HG02885 (cell line): ENCODE data around the gene GAGE1.
"Not testable (repeated sequence)": the region's sequence is repeated elsewhere in the genome, so short reads cannot be mapped to it uniquely, and the experiment has no call there.

Experiments used
- ATAC-seq: cut with Tn5 transposase; IDR thresholded peaks from one replicate; pipeline ENCODE4 v1.9.1; 2021; ENCODE audit warnings: mild to moderate bottlenecking; ENCODE audit not compliant: unreplicated experiment, poor library complexity

The GAGE1 gene

GRCh38 chrX:49598720-49599119 is at the start of gene GAGE1:
GAGE1 (plus strand) TSS chrX:49599020; CDS start chrX:49600175, 1,155 bp downstream.
- not testable (repeated sequence) for ATAC-seq

- not testable (repeated sequence) for ATAC-seq
These were observed 47.8 kb upstream of the GAGE1 start, which contains the start of gene GAGE12E for GRCh38 chrX:49550989-49551388. GAGE12E (plus strand) TSS chrX:49551289; CDS start chrX:49552444, 1,155 bp downstream.

- not testable (repeated sequence) for ATAC-seq
These were observed 38.3 kb upstream of the GAGE1 start, which contains the start of gene GAGE12F for GRCh38 chrX:49560542-49560941. GAGE12F (plus strand) TSS chrX:49560842; CDS start chrX:49561997, 1,155 bp downstream.

GRCh38 chrX:49568728-49569127 is 30.1 kb upstream of the GAGE1 start:
- not testable (repeated sequence) for ATAC-seq

DNA sequence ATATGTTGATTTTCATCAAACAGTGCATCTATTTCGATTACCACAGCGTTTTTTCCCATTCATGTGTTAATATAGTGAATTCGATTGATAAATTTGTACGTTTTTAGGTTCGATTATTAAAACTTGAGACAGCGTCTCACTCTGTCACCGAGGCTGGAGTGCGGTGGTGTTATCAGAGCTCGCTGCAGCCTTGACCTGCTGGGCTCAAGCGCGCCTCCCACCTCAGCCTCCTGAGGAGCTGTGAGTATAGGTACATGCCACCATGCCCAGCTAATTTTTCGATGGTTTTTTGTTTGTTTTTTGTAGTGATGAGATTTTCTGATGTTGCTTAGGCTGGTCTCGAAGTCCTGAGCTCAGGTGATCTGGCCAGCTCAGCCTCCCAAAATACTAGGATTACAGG is 29.7 kb upstream of the GAGE1 start:
- not testable (repeated sequence) for ATAC-seq

DNA sequence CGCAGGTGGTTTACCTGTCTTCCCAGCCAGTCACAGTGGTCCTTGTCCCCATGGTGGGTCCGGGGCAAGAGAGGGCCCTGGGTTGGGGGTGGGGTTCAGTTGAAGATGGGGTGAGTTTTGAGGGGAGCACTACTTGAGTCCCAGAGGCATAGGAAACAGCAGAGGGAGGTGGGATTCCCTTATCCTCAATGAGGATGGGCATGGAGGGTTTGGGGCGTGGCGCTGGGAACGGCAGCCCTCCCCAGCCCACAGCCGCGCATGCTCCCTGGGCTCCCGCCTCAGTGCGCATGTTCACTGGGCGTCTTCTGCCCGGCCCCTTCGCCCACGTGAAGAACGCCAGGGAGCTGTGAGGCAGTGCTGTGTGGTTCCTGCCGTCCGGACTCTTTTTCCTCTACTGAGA is 28.7 kb upstream of the GAGE1 start, which contains the start of gene GAGE12G:
GAGE12G (plus strand) TSS at position 301 of the 400 bp plus-strand sequence. CDS start 1,155 bp downstream, outside the sequence.
- not testable (repeated sequence) for ATAC-seq

DNA sequence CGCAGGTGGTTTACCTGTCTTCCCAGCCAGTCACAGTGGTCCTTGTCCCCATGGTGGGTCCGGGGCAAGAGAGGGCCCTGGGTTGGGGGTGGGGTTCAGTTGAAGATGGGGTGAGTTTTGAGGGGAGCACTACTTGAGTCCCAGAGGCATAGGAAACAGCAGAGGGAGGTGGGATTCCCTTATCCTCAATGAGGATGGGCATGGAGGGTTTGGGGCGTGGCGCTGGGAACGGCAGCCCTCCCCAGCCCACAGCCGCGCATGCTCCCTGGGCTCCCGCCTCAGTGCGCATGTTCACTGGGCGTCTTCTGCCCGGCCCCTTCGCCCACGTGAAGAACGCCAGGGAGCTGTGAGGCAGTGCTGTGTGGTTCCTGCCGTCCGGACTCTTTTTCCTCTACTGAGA is 19.2 kb upstream of the GAGE1 start, which contains the start of gene GAGE12H:
GAGE12H (plus strand) TSS at position 301 of the 400 bp plus-strand sequence. CDS start 1,155 bp downstream, outside the sequence.
- ATAC-seq: not testable (repeated sequence)

DNA sequence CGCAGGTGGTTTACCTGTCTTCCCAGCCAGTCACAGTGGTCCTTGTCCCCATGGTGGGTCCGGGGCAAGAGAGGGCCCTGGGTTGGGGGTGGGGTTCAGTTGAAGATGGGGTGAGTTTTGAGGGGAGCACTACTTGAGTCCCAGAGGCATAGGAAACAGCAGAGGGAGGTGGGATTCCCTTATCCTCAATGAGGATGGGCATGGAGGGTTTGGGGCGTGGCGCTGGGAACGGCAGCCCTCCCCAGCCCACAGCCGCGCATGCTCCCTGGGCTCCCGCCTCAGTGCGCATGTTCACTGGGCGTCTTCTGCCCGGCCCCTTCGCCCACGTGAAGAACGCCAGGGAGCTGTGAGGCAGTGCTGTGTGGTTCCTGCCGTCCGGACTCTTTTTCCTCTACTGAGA is 9.6 kb upstream of the GAGE1 start, which contains the start of gene GAGE2A:
GAGE2A (plus strand) TSS at position 301 of the 400 bp plus-strand sequence. CDS start 1,155 bp downstream, outside the sequence.
- ATAC-seq: not testable (repeated sequence)

DNA sequence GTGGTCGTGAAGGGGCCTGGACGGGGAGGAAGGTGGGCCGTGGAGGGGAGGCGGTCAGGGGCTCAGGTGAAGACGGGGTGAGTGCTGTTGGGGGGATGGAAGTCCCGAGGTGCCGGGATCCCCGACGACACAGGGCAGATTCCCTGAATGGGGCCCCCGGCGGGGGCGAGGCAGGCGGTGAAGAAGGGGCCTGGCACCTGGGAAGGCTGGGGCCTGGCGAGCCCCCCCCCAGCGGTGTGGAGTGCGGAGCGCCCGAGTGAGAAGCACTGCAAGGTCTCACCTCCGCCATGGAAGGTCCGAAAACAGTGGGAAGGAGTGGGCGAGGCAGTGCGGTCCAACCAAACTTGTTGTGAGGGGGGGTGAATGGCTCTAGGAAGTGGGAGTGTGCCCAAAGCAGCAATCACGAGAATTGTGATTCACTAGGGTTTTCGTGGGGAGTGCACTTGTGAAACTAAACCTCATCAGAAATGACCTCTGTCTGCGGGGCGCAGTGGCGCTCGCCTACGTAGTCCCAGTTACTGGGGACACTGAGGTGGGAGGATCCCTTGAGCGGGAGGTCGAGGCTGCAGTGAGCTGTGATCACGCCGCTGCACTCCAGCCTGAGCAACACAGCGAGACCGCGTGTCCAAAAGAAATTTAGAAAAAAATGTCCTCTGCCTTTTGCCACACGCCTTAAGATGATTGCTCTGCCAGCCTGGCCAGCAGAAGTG is 8.9 kb upstream of the GAGE1 start:
- not testable (repeated sequence) for ATAC-seq

GRCh38 chrX:49590488-49590887 is 8.3 kb upstream of the GAGE1 start:
- ATAC-seq: not testable (repeated sequence)

DNA sequence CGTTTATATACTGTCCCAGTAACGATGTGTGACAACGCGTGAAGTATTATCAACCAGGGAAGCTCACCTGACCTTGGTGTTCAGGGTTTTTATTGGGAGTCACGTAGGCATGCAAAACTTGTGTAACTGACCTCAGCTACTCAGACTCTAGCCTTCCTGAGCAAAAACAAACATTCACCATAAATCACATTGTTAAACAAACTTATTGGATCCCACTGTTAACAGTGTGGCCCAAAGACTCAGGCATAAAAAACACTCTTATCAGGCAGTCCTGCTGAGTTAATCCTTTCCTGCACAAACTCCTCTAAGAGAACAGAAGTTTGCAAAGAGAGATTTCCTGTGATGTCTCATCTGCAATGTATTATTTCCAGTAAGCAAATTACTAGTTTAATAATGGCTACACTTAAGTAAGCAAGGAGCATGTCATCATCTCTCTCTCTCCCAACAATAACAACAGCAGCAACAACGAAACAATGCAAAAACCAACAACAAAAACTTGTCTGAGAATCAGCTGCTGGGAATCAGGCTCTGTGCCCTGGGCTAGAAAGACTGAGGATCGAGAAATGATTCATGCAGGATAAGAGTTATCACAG is 12.0 kb downstream of the GAGE1 start:
- ATAC-seq: no peak

DNA sequence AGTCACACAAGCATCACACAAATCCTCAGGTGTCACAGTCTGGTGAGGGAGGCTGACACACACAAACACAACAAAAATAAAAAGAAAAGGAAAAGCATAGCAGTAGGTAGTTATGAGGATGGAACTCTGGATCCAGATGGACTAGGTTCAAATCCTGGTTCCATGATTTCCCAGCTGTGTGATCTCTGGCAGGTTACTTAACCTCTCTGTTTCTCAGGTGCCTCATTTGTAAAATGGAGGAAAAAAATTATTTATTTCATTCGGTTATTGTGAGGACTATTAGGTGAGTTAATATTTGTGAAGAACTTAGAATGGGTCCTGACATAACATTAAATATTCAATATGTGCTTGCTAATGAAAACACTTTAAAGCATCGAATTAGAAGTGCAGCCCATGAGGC is 19.8 kb downstream of the GAGE1 start:
- no peak for ATAC-seq

- no peak for ATAC-seq
These were observed 28.4 kb downstream of the GAGE1 start for GRCh38 chrX:49627086-49627777.

GRCh38 chrX:49644991-49645637 is 46.3 kb downstream of the GAGE1 start:
- ATAC-seq: no peak

- no peak for ATAC-seq
These were observed 57.7 kb downstream of the GAGE1 start for GRCh38 chrX:49656533-49656932.
